Skeletal muscle satellite cell (primary cell): ENCODE results near the gene PVALEF.
A peak's percentile ranks its signal among the peaks of the same experiment; 100 is the strongest.
"Not testable (repeated sequence)": the region's sequence is repeated elsewhere in the genome, so short reads cannot be mapped to it uniquely, and the experiment has no call there.

ENCODE experiments used
- H3K27me3 ChIP-seq: 2 replicates; pipeline ENCODE4 v1.7.0; 2013; ENCODE audit warnings: low read length; ENCODE audit not compliant: control insufficient read depth, insufficient read depth
- H3K36me3 ChIP-seq: 2 replicates; pipeline ENCODE4 v1.7.0; 2013; ENCODE audit warnings: mild to moderate bottlenecking, control low read depth, low read length; ENCODE audit not compliant: insufficient read depth
- H3K4me1 ChIP-seq: 2 replicates; pipeline ENCODE4 v1.7.0; 2013; ENCODE audit warnings: low read length; ENCODE audit not compliant: control insufficient read depth, insufficient read depth
- H3K4me2 ChIP-seq: 2 replicates; pipeline ENCODE4 v1.7.0; 2013; ENCODE audit warnings: mild to moderate bottlenecking, low read length
- H3K4me3 ChIP-seq: 2 replicates; pipeline ENCODE4 v1.7.0; 2013; ENCODE audit warnings: low read length
- H3K9ac ChIP-seq: 2 replicates; pipeline ENCODE4 v1.7.0; 2013; ENCODE audit warnings: mild to moderate bottlenecking, low read depth, low read length, moderate library complexity
- H3K9me3 ChIP-seq: replicated peaks from 2 replicates; pipeline ENCODE4 v1.7.0; 2013; ENCODE audit warnings: mild to moderate bottlenecking, control low read depth, low read length

Gene PVALEF

DNA sequence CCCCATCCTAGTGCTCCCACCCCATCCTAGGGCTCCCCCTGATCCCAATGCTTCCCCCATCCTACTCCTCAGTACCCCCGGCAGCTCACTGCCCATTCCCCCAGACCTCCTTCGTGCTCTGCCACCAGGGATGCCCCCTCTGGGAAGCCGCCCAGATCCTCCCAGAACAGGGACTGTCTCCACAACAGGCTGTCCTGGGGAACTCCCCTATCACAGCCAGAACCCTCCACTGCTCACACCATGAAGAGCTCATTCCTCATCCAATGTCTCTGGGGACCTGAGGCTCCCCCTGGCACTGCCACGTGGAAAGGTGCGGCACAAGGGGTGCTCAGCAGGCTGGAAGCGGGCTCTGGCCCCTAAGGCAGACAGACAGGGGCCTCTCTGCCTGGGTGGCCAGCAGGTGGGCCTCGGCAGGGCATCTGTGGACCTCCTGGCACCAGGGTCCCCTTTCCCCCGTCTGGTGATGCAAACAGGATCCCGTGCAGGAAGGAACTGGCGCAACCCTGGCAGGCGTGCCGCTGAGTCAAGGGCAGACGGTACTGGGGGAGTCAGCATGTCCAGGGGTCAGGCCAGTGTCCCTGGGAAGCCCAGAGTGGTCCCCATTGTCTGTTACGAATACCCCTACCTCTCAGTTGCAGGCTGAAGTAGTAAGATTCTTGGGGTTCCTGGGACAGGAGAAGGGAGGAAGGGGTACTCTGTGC, 14.8 kb upstream of the PVALEF start:
- H3K9me3 ChIP-seq = no peaks in the 10 kb centered on the region
- H3K9ac ChIP-seq = no peak overlapping the region
- no peak overlapping the region for H3K4me3 ChIP-seq
- H3K36me3 ChIP-seq = no peaks in the 10 kb centered on the region
- peaks cover 2% of the 10 kb centered on the region for H3K27me3 ChIP-seq
- H3K4me2 ChIP-seq = no peak overlapping the region
- peaks cover 8% of the 10 kb centered on the region for H3K4me1 ChIP-seq

DNA sequence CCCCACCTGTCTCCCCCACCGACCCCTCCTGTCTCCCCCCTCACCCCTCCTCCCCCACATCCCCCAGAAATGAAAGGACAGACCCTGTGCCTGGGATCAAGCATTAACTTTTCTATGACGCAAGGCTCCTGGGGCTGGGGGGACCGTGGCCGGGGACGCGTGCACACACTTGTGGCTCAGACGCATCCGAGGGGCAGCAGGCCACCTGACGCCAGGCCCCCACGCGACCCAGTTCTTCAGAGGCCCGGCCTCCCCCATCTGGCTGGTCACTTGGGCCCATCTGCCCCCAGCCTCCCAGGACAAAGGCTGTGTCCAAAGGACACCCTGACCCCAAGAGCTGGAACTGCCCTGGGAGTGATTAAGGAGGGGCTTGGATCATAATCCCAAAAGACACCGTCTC, 14.0 kb upstream of the PVALEF start:
- Histone ChIP-seq H3K27me3 (peaks cover 2% of the 10 kb centered on the region), H3K9ac (no peak overlapping the region), H3K4me3 (no peak overlapping the region), H3K4me1 (peaks cover 8% of the 10 kb centered on the region), H3K36me3 (no peaks in the 10 kb centered on the region), H3K4me2 (no peak overlapping the region), H3K9me3 (no peaks in the 10 kb centered on the region)

GRCh38 chr17:81152288-81152828, 12.9 kb upstream of the PVALEF start:
- Histone ChIP-seq H3K9me3 (no peaks in the 10 kb centered on the region), H3K4me1 (peaks cover 8% of the 10 kb centered on the region), H3K4me3 (no peak overlapping the region), H3K36me3 (no peaks in the 10 kb centered on the region), H3K4me2 (no peak overlapping the region), H3K27me3 (peaks cover 2% of the 10 kb centered on the region), H3K9ac (no peak overlapping the region)

DNA sequence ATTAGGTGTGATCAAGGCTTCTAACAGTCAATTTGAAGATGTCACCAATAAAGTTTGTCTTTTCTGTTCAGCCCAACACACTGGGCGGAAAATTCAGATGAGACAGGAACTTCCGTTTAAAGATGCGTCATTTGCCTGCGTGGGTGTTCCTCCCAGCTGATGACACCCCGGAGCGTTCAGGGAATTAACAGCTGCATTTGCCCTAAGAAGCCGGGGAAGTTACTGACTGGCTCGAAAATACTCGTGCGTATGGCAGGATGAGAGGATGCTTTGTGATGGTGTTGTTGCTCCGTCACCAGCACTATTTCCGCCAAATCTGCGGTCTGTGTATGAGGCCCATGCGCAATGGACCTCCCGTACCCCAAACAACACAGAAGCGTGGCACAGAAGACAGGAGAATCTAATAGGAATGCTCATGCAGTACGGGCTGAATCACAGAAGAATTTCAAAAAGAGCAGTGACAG, 11.9 kb upstream of the PVALEF start:
- Histone ChIP-seq H3K27me3 (peaks cover 2% of the 10 kb centered on the region), H3K4me3 (peak overlapping the region; percentile 25), H3K9me3 (no peaks in the 10 kb centered on the region)

GRCh38 chr17:81154016-81154415, 11.3 kb upstream of the PVALEF start:
- H3K4me2 ChIP-seq, H3K9ac ChIP-seq, H3K27me3 ChIP-seq, H3K4me3 ChIP-seq, H3K36me3 ChIP-seq, H3K4me1 ChIP-seq, H3K9me3 ChIP-seq: not testable (repeated sequence)

More for the DNA sequence above, 11.9 kb upstream of the PVALEF start:
- no peak overlapping the region for H3K9ac ChIP-seq
- no peaks in the 10 kb centered on the region for H3K36me3 ChIP-seq
- peaks cover 8% of the 10 kb centered on the region for H3K4me1 ChIP-seq
- peak overlapping the region; percentile 62 for H3K4me2 ChIP-seq

DNA sequence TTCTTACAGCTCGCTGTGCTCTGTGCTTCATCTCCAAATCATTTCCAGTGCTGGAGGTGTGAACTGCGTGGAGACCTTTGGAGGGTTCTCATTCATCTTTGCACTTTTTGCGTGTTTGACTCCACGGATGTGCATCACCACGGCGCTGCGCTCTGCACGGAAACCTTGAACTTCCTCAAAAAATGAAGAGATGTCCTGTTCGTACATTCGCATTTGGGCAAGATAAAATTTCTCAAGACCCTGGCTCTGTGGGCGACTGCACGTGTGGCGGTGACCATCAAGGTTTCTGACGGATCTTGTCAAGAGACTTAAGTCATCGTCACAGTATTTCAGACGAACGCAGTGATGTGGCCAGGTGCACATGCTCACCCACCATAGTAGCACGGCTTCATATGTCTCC, 10.3 kb upstream of the PVALEF start:
- H3K9ac ChIP-seq = no peak overlapping the region
- no peaks in the 10 kb centered on the region for H3K27me3 ChIP-seq
- no peak overlapping the region for H3K4me3 ChIP-seq
- H3K4me1 ChIP-seq = peaks cover 8% of the 10 kb centered on the region
- H3K36me3 ChIP-seq = no peaks in the 10 kb centered on the region
- H3K9me3 ChIP-seq = no peaks in the 10 kb centered on the region
- no peak overlapping the region for H3K4me2 ChIP-seq

GRCh38 chr17:81156866-81157805, 8.2 kb upstream of the PVALEF start:
- Histone ChIP-seq H3K36me3 (no peaks in the 10 kb centered on the region), H3K4me3 (no peak overlapping the region), H3K9me3 (no peaks in the 10 kb centered on the region), H3K4me2 (no peak overlapping the region), H3K4me1 (peaks cover 8% of the 10 kb centered on the region), H3K27me3 (no peaks in the 10 kb centered on the region), H3K9ac (no peak overlapping the region)

DNA sequence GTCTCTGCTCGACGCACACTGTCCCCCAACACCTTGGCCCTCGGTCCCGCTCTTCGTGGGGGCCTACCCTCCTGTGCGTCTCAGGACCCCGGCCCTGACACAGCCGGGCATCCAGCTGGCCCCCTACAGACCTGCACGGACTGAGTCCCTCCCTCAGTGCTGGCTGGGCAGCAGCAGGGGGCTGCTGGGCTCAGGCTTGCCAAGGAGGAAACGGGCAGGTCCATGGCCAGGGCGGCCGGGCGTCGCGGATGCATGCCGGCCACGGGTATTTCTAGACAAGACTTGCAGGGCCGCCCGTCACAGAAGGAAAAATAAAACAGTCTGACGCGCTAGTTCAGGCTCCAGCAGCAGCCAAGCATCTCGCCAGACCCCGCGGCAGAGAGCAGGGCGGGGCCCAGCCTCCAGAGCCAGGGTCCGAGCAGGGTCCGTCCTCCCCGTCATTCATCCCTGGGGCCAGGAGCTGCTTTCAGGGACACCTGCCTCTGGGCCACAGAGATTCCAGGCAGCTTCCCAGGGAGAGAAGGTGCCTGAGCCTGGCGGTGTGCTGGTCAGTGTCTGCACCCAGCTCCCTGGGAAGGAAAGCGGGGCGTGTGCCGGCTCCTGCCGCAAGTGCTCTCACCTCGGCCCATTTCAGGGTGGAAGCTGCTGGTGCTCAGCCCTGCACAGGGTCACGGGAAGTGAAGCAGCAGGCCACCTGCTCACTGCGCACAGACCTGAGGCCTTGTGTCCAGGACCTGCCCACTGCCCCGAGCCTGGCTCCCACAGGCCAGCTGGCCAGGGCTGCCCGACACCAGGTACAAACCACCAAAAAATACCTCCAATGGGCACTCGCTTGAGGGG, 7.2 kb upstream of the PVALEF start:
- Histone ChIP-seq H3K9me3 (no peaks in the 10 kb centered on the region), H3K4me3 (no peak overlapping the region), H3K27me3 (no peaks in the 10 kb centered on the region), H3K4me1 (peaks cover 6% of the 10 kb centered on the region), H3K36me3 (no peaks in the 10 kb centered on the region), H3K9ac (no peak overlapping the region), H3K4me2 (no peak overlapping the region)

GRCh38 chr17:81158688-81159590, 6.4 kb upstream of the PVALEF start:
- Histone ChIP-seq H3K4me3 (no peak overlapping the region), H3K4me1 (no peaks in the 10 kb centered on the region), H3K9me3 (no peaks in the 10 kb centered on the region), H3K27me3 (peaks cover 7% of the 10 kb centered on the region), H3K4me2 (no peak overlapping the region), H3K9ac (no peak overlapping the region), H3K36me3 (no peaks in the 10 kb centered on the region)

DNA sequence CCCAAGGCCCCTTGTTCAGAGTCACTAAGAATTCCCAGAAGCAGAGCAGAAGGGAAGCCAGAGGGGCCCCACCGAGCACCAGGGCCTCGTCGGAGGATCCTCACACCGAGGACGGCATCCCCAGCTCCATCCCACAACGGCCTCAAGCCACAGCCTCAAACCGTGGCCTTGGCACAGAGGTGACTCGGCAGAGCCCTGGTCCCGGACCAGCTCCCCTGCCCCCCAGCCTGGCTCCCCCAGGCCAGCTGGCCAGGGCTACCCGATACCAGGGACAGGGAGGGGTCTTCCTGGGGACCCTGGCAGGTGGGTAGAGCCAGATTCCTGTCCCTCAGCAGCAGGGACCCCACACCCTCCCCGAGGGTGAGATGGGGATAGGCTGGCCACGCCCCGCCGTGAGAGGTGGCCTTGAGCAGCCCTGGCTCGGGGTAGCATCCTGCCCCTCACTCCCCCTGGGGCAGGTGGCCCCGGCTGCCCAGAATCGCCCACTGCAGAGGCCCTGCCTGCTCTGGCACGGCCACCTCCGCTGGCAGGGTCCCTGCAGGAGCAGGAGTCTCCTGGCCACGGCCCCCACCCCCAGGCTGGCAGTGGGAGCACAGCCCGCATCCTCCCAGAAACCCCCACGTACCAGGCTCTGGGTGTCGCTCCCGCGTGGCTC, 5.6 kb upstream of the PVALEF start:
- Histone ChIP-seq H3K4me2 (no peak overlapping the region), H3K9ac (no peak overlapping the region), H3K9me3 (no peaks in the 10 kb centered on the region), H3K4me3 (no peak overlapping the region), H3K27me3 (peaks cover 15% of the 10 kb centered on the region), H3K4me1 (peaks cover 3% of the 10 kb centered on the region), H3K36me3 (no peaks in the 10 kb centered on the region)
